PC-3 (cell line): Measurements from ENCODE around the gene TMEM213.

ENCODE experiments used
- EZH2phosphoT487 ChIP-seq: fragments of 300-600 bp; sonication (generic); IDR thresholded peaks from 2 replicates; pipeline ENCODE4 v1.6.1; 2018; ENCODE audit warnings: mild to moderate bottlenecking, antibody characterized with exemption, low read length, borderline replicate concordance
- TF ChIP-seq, protein P1 (sequence below): fragments of 300-600 bp; sonication (generic); conservative IDR thresholded peaks from 2 replicates; pipeline ENCODE4 v1.5.1; 2017; ENCODE audit warnings: antibody characterized with exemption, low read depth, mild to moderate bottlenecking, low read length

DNA sequence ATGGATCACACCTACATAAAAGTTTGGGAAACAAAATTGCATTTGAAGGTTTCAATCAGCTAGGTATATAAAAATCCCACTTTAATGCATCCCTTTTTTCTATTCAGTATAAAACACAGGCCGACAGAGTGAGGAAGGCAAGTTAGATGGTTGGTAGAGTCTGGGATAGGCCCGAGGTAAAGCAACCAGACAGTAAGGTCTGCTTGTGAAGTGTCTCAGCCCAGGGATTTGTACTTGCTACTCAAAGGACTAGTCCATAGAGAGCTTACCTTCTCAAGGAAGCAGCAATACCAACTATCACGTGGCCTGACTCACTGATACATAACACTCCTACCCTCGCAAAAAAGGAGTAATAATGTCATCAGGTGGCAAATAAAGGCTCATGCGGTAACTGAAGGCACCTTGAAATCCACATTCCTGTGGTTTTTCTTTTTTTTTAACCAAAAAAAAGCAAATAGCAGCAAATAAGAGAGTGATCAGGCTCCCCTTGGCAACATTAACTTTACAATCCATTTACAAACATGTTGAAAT, 56.4 kb downstream of the TMEM213 start:
- TF ChIP-seq, protein P1, sequence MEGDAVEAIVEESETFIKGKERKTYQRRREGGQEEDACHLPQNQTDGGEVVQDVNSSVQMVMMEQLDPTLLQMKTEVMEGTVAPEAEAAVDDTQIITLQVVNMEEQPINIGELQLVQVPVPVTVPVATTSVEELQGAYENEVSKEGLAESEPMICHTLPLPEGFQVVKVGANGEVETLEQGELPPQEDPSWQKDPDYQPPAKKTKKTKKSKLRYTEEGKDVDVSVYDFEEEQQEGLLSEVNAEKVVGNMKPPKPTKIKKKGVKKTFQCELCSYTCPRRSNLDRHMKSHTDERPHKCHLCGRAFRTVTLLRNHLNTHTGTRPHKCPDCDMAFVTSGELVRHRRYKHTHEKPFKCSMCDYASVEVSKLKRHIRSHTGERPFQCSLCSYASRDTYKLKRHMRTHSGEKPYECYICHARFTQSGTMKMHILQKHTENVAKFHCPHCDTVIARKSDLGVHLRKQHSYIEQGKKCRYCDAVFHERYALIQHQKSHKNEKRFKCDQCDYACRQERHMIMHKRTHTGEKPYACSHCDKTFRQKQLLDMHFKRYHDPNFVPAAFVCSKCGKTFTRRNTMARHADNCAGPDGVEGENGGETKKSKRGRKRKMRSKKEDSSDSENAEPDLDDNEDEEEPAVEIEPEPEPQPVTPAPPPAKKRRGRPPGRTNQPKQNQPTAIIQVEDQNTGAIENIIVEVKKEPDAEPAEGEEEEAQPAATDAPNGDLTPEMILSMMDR: no peak
- TF ChIP-seq EZH2phosphoT487: no peak
